GM12878 (cell line): ENCODE results near the gene FRYL. TPM values are rescaled to one million over a fixed set of nuclear protein-coding genes. Genes with fewer than 3 reads are reported as not detected.
A peak's percentile ranks its signal among the peaks of the same experiment; 100 is the strongest.
"Not testable (repeated sequence)": the region's sequence is repeated elsewhere in the genome, so short reads cannot be mapped to it uniquely, and the experiment has no call there.

Experiments
- ATAC-seq: fragments of 200-7000 bp; cut with Tn5 transposase; 3 replicates; pipeline ENCODE4 v1.9.1; 2020; ENCODE audit warnings: mild to moderate bottlenecking, moderate library complexity
- BruUV-seq: library from RNA; stranded (reverse); fragments of 400-500 nt; replicated peaks from 2 replicates; lab custom pipeline; 2021; lab: Mats Ljungman, UMichigan
- CTCF ChIA-PET: fragments of 300-600 bp; sonication (Branson Sonifier 250); formaldehyde crosslinking; extraction: SDS; loops from one replicate; lab custom pipeline; 2021; ENCODE audit warnings: inconsistent platforms; lab: Yijun Ruan, JAX
- POLR2A ChIA-PET: fragments of 350-600 bp; formaldehyde crosslinking; extraction: SDS; loops from one replicate; lab custom pipeline; 2021; ENCODE audit warnings: inconsistent platforms; lab: Charles Lee
- RAD21 ChIA-PET: fragments of 300-600 bp; sonication (Branson Sonifier 250); formaldehyde crosslinking; loops from one replicate; lab custom pipeline; 2023; ENCODE audit warnings: antibody characterized with exemption; ENCODE audit not compliant: unreplicated experiment; lab: Charles Lee
- SMC1A ChIA-PET: fragments of 300-600 bp; sonication (Branson Sonifier 250); formaldehyde crosslinking; loops from one replicate; lab custom pipeline; 2023; ENCODE audit not compliant: unreplicated experiment, uncharacterized antibody; lab: Charles Lee
- DNase-seq: peaks from one replicate; pipeline ENCODE4 v3.0.0-alpha.2; 2011; ENCODE audit warnings: low read depth, low spot score
- FAIRE-seq: peaks from 3 replicates; lab custom pipeline; 2011; peaks lifted over from hg19 to GRCh38; lab: Jason Lieb, UNC
- H2AFZ ChIP-seq: 2 replicates; pipeline ENCODE4 v1.6.0; 2011; ENCODE audit warnings: low read depth, low read length, control low read depth; ENCODE audit not compliant: control insufficient read depth
- H3K27ac ChIP-seq: 2 replicates; pipeline ENCODE4 v1.5.1; 2011; ENCODE audit warnings: control low read depth; ENCODE audit not compliant: control insufficient read depth, insufficient read depth
- H3K27me3 ChIP-seq, 2 experiments: replicated peaks in 1 of 2; 2 replicates each; pipeline versions ENCODE4 v1.6.0 to v1.6.1; 2011; ENCODE audit warnings: low read length in 1 of 2; ENCODE audit not compliant: control insufficient read depth in 2 of 2, insufficient read depth in 2 of 2
- H3K36me3 ChIP-seq, 2 experiments: 2 replicates each; pipeline ENCODE4 v1.5.1; 2011; ENCODE audit warnings: low read length in 1 of 2; ENCODE audit not compliant: control insufficient read depth in 2 of 2, insufficient read depth in 2 of 2
- H3K4me1 ChIP-seq: 2 replicates; pipeline ENCODE4 v1.6.1; 2011; ENCODE audit warnings: mild to moderate bottlenecking, low read length, moderate library complexity, mixed read lengths; ENCODE audit not compliant: control insufficient read depth, insufficient read depth
- H3K4me2 ChIP-seq: 2 replicates; pipeline ENCODE4 v1.6.0; 2011; ENCODE audit warnings: control low read depth; ENCODE audit not compliant: control insufficient read depth, insufficient read depth
- H3K4me3 ChIP-seq: fragments of 200-600 bp; sonication (generic); 2 replicates; pipeline ENCODE4 v1.5.1; 2016
- H3K79me2 ChIP-seq: 2 replicates; pipeline ENCODE4 v1.6.0; 2011; ENCODE audit warnings: low read length; ENCODE audit not compliant: control insufficient read depth, insufficient read depth
- H3K9ac ChIP-seq: 2 replicates; pipeline ENCODE4 v1.8.0; 2011; ENCODE audit warnings: low read length, control low read depth, mixed read lengths; ENCODE audit not compliant: control insufficient read depth, insufficient read depth
- H3K9me3 ChIP-seq: replicated peaks from 3 replicates; pipeline ENCODE4 v1.5.1; 2011; ENCODE audit warnings: mild to moderate bottlenecking, low read length; ENCODE audit not compliant: control insufficient read depth, insufficient read depth
- H4K20me1 ChIP-seq: 2 replicates; pipeline ENCODE4 v1.6.0; 2011; ENCODE audit not compliant: control insufficient read depth, insufficient read depth
- BHLHE40 ChIP-seq, 2 experiments: fragments of 450-650 bp in 1 of 2; IDR thresholded peaks; 2 replicates each; pipeline ENCODE4 v1.6.1; 2011 to 2017; ENCODE audit warnings: low read depth in 2 of 2, borderline replicate concordance in 1 of 2, improper control_type of control experiment in 1 of 2, low read length in 1 of 2, mild to moderate bottlenecking in 1 of 2
- BRCA1 ChIP-seq: IDR thresholded peaks from 2 replicates; pipeline ENCODE4 v1.6.1; 2011; ENCODE audit warnings: low read depth, low read length, improper control_type of control experiment
- CREM ChIP-seq: IDR thresholded peaks from 2 replicates; pipeline ENCODE4 v1.6.1; 2014; ENCODE audit warnings: antibody characterized with exemption, low read depth
- MXI1 ChIP-seq: fragments of 150-350 bp; IDR thresholded peaks from 2 replicates; pipeline ENCODE4 v1.6.1; 2011; ENCODE audit warnings: low read depth, mild to moderate bottlenecking, inconsistent platforms, low read length, improper control_type of control experiment
- NFIC ChIP-seq: IDR thresholded peaks from 2 replicates; pipeline ENCODE4 v1.6.1; 2012; ENCODE audit warnings: low read depth, mild to moderate bottlenecking, inconsistent platforms, low read length, moderate library complexity
- SPI1 ChIP-seq: IDR thresholded peaks from 2 replicates; pipeline ENCODE4 v1.6.1; 2011; ENCODE audit warnings: low read depth, mild to moderate bottlenecking, low read length, moderate library complexity, borderline replicate concordance; ENCODE audit not compliant: insufficient read depth
- TARDBP ChIP-seq: IDR thresholded peaks from 2 replicates; pipeline ENCODE4 v1.6.1; 2016; ENCODE audit warnings: borderline replicate concordance
- TCF7 ChIP-seq: IDR thresholded peaks from 2 replicates; pipeline ENCODE4 v1.6.1; 2014; ENCODE audit warnings: antibody characterized with exemption, borderline replicate concordance
- WGBS: methylation state at CpG from one replicate; pipeline ENCODE4 v1.1.6; 2016; ENCODE audit warnings: low lambda C conversion rate; ENCODE audit not compliant: insufficient replicate concordance, insufficient coverage; ENCODE audit errors: missing lambda C conversion rate; 5-methylcytosine and 5-hydroxymethylcytosine counted together
- in situ Hi-C: fragments of 300-500 bp; cut with MboI; formaldehyde crosslinking; loops from 9 replicates; pipeline ENCODE4 v1.14.3; 2018; ENCODE audit warnings: mixed read lengths
- intact Hi-C: fragments of 100-400 bp; cut with micrococcal nuclease; formaldehyde crosslinking; loops from one replicate; pipeline ENCODE4 v1.14.2; 2022; ENCODE audit not compliant: unreplicated experiment
- polyA plus RNA-seq, 11 experiments: library from polyadenylated mRNA; depleted of rRNA in 4 of 11; unstranded in 6 of 11; stranded (reverse) in 5 of 11; fragments of >200 nt; fragmentation: Nextera tagmentation in 4 of 11; fragmentation: Illumina TruSeq in 1 of 11; extraction: Ambion mirVana in 4 of 11; extraction: Trizol in 1 of 11; gene quantifications; 1 replicate in 1 of 11; 2 replicates in 10 of 11; pipeline versions ENCODE4 v1.2.1 to v1.2.3, GENCODE V29; 2011 to 2016; ENCODE audit warnings: inconsistent platforms in 2 of 11, missing spikeins in 2 of 11, low read depth in 1 of 11
- total RNA-seq, 4 experiments: library from RNA; depleted of rRNA in 3 of 4; stranded (reverse); fragments of >200 nt in 3 of 4; fragmentation: Illumina TruSeq in 1 of 4; extraction: Trizol in 1 of 4; gene quantifications; 2 replicates each; pipeline versions ENCODE4 v1.2.1 to v1.2.3, GENCODE V29; 2013 to 2021
- TF ChIP-seq, protein P1 (sequence below): fragments of 450-650 bp; IDR thresholded peaks from 2 replicates; pipeline ENCODE4 v1.6.1; 2017; ENCODE audit warnings: low read depth, mild to moderate bottlenecking, moderate library complexity
- TF ChIP-seq, protein P2 (sequence below): fragments of 450-650 bp; IDR thresholded peaks from 2 replicates; pipeline ENCODE4 v1.6.1; 2018; ENCODE audit warnings: borderline replicate concordance, mild to moderate bottlenecking; ENCODE audit not compliant: partially characterized antibody
- TF ChIP-seq, protein P3 (sequence below): fragments of 450-650 bp; IDR thresholded peaks from 2 replicates; pipeline ENCODE4 v1.6.1; 2017; ENCODE audit warnings: borderline replicate concordance

FRYL gene
- total and polyA plus RNA-seq, 10 of the 15 experiments (the other 5 are each of a cell fraction or from before 2014, with no cell fraction given), result 10.3 to 50.6 (median 28.7) TPM

DNA sequence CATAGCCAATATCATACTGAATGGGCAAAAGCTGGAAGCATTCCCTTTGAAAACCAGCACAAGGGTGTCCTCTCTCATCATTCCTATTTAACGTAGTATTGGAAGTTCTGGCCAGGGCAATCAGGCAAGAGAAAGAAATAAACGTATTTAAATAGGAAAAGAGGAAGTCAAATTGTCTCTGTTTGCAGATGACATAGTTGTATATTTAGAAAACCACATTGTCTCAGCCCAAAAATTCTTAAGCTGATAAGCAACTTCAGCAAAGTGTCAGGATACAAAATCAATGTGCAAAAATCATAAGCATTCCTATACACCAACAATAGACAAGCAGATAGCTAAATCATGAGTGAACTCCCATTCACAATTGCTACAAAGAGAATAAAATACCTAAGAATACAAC is 41.4 kb upstream of the FRYL start:
- H4K20me1 ChIP-seq, H3K27ac ChIP-seq, H3K79me2 ChIP-seq, H2AFZ ChIP-seq, intact Hi-C loops, POLR2A ChIA-PET, DNase-seq, H3K9me3 ChIP-seq, ATAC-seq, H3K4me1 ChIP-seq: not testable (repeated sequence)
- SMC1A ChIA-PET, result interaction anchor here (0.9 to 1.1 kb wide), 2 partner anchors 21 to 40 kb away, joined by 3 read pairs; no protein-coding TSS in a partner anchor
- TF ChIP-seq SPI1, result peak; percentile 59
- TF ChIP-seq, all 136 proteins: peak for 1; not testable (repeated sequence) for 135
- H3K9ac ChIP-seq, RAD21 ChIA-PET, H3K36me3 ChIP-seq, H3K4me3 ChIP-seq, in situ Hi-C loops, H3K27me3 ChIP-seq, BruUV-seq, FAIRE-seq, H3K4me2 ChIP-seq: not testable (repeated sequence)
- WGBS, result 5% methylated on average over 2 of the region's 2 CpGs
- CTCF ChIA-PET, result interaction anchor here (1.2 to 1.3 kb wide), 2 partner anchors 18 to 41 kb away, joined by 3 read pairs; no protein-coding TSS in a partner anchor

DNA sequence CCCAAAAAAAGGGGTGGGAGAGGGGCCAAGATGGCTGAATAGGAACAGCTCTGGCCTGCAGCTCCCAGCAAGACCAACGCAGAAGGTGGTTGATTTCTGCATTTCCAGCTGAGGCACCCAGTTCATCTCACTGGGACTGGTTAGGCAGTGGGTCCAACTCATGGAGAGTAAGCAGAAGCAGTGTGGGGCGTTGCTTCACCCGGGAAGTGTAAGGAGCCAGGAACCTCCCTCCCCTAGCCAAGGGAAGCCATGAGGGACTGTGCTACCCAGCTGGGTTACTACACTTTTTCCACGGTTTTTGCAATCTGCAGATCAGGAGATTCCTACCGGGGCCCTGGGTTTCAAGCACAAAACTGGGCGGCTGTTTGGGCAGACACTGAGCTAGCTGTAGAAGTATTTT is 36.9 kb upstream of the FRYL start:
- Histone ChIP-seq H4K20me1 (no peaks in the 10 kb centered on the region), H2AFZ (no peak overlapping the region), H3K36me3 (no peaks in the 10 kb centered on the region), H3K27ac (no peak overlapping the region), H3K9me3 (no peaks in the 10 kb centered on the region; the same call in 2 of the 3 replicates), H3K79me2 (no peaks in the 10 kb centered on the region), H3K4me2 (no peak overlapping the region), H3K9ac (no peak overlapping the region), H3K4me3 (no peak overlapping the region), H3K27me3 (no peaks in the 10 kb centered on the region), H3K4me1 (peaks cover 10% of the 10 kb centered on the region; the same call in 1 of the 2 replicates)
- ChIA-PET SMC1A (interaction anchor here (2.0 kb wide), 1 partner anchor 8 kb away, joined by 6 read pairs; no protein-coding TSS in a partner anchor), POLR2A (no interaction called here), RAD21 (interaction anchor here (1.3 kb wide), 1 partner anchor 17 kb away, joined by 3 read pairs; no protein-coding TSS in a partner anchor), CTCF (no interaction called here)
- DNase-seq (no peak), FAIRE-seq (no peak), ATAC-seq (no peak)
- 72% methylated on average over 6 of the region's 6 CpGs for WGBS
- intact Hi-C loops (no loop called here), in situ Hi-C loops (no loop called here)
- BruUV-seq, result no TSS peak
- TF ChIP-seq MXI1, result no peak
- TF ChIP-seq BHLHE40 (IDR thresholded peaks at IDR 0.05; ENCODE audit: borderline replicate concordance in 1 of 2, low read depth in 2 of 2, low read length in 1 of 2), result no peak
- no peak for TF ChIP-seq NFIC
- TF ChIP-seq TCF7, result no peak
- TF ChIP-seq, protein P1, sequence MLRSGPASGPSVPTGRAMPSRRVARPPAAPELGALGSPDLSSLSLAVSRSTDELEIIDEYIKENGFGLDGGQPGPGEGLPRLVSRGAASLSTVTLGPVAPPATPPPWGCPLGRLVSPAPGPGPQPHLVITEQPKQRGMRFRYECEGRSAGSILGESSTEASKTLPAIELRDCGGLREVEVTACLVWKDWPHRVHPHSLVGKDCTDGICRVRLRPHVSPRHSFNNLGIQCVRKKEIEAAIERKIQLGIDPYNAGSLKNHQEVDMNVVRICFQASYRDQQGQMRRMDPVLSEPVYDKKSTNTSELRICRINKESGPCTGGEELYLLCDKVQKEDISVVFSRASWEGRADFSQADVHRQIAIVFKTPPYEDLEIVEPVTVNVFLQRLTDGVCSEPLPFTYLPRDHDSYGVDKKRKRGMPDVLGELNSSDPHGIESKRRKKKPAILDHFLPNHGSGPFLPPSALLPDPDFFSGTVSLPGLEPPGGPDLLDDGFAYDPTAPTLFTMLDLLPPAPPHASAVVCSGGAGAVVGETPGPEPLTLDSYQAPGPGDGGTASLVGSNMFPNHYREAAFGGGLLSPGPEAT, result no peak
- TF ChIP-seq TARDBP, result no peak
- TF ChIP-seq, protein P2, sequence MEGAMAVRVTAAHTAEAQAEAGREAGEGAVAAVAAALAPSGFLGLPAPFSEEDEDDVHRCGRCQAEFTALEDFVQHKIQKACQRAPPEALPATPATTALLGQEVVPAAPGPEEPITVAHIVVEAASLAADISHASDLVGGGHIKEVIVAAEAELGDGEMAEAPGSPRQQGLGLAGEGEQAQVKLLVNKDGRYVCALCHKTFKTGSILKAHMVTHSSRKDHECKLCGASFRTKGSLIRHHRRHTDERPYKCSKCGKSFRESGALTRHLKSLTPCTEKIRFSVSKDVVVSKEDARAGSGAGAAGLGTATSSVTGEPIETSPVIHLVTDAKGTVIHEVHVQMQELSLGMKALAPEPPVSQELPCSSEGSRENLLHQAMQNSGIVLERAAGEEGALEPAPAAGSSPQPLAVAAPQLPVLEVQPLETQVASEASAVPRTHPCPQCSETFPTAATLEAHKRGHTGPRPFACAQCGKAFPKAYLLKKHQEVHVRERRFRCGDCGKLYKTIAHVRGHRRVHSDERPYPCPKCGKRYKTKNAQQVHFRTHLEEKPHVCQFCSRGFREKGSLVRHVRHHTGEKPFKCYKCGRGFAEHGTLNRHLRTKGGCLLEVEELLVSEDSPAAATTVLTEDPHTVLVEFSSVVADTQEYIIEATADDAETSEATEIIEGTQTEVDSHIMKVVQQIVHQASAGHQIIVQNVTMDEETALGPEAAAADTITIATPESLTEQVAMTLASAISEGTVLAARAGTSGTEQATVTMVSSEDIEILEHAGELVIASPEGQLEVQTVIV, result no peak
- TF ChIP-seq, protein P3, sequence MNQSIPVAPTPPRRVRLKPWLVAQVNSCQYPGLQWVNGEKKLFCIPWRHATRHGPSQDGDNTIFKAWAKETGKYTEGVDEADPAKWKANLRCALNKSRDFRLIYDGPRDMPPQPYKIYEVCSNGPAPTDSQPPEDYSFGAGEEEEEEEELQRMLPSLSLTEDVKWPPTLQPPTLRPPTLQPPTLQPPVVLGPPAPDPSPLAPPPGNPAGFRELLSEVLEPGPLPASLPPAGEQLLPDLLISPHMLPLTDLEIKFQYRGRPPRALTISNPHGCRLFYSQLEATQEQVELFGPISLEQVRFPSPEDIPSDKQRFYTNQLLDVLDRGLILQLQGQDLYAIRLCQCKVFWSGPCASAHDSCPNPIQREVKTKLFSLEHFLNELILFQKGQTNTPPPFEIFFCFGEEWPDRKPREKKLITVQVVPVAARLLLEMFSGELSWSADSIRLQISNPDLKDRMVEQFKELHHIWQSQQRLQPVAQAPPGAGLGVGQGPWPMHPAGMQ, result no peak
- no peak for TF ChIP-seq BRCA1
- no peak for TF ChIP-seq CREM
